HepG2 (cell line): ENCODE results near the gene SKI. TPM values are rescaled to one million over a fixed set of nuclear protein-coding genes. Genes with fewer than 3 reads are reported as not detected.
A peak's percentile ranks its signal among the peaks of the same experiment; 100 is the strongest.

ENCODE experiments used
- E2F5 ChIP-seq: sonication (generic); formaldehyde crosslinking; conservative IDR thresholded peaks from 2 replicates; pipeline ENCODE4 v1.4.0; 2020; ENCODE audit warnings: missing genetic modification reagents
- HNRNPL ChIP-seq: fragments of 200-400 bp; formaldehyde crosslinking; IDR thresholded peaks from 2 replicates; pipeline ENCODE4 v1.6.1; 2017; ENCODE audit warnings: mild to moderate bottlenecking, low read depth, low read length
- IRF2 ChIP-seq: IDR thresholded peaks from 2 replicates; pipeline ENCODE4 v1.6.1; 2018; ENCODE audit warnings: missing genetic modification reagents, missing compliant biosample characterization
- ISL2 ChIP-seq: sonication (generic); formaldehyde crosslinking; IDR thresholded peaks from 2 replicates; pipeline ENCODE4 v1.5.0; 2020; ENCODE audit warnings: missing genetic modification reagents
- JARID2 ChIP-seq: sonication (generic); formaldehyde crosslinking; IDR thresholded peaks from 2 replicates; pipeline ENCODE4 v1.8.1; 2023; ENCODE audit warnings: missing genetic modification reagents, inconsistent platforms; ENCODE audit not compliant: insufficient replicate concordance
- KDM3A ChIP-seq: IDR thresholded peaks from 2 replicates; pipeline ENCODE4 v1.6.1; 2018; ENCODE audit warnings: low read depth, missing compliant biosample characterization
- KDM6A ChIP-seq: IDR thresholded peaks from 2 replicates; pipeline ENCODE4 v1.6.1; 2016; ENCODE audit warnings: low read depth
- NFE2 ChIP-seq: sonication (generic); formaldehyde crosslinking; IDR thresholded peaks from 2 replicates; pipeline ENCODE4 v1.4.0; 2020; ENCODE audit warnings: missing genetic modification reagents
- SMARCC2 ChIP-seq: fragments of 450-650 bp; IDR thresholded peaks from 2 replicates; pipeline ENCODE4 v1.6.1; 2017; ENCODE audit warnings: antibody characterized with exemption, mild to moderate bottlenecking
- STAG1 ChIP-seq: sonication (generic); formaldehyde crosslinking; IDR thresholded peaks from 2 replicates; pipeline ENCODE4 v1.4.0; 2020; ENCODE audit warnings: missing genetic modification reagents
- TMF1 ChIP-seq: sonication (generic); formaldehyde crosslinking; IDR thresholded peaks from 2 replicates; pipeline ENCODE4 v1.8.1; 2022; ENCODE audit warnings: low read depth, missing genetic modification reagents
- ZFP41 ChIP-seq: sonication (generic); formaldehyde crosslinking; IDR thresholded peaks from 2 replicates; pipeline ENCODE4 v1.4.0; 2020; ENCODE audit warnings: mild to moderate bottlenecking, missing genetic modification reagents, borderline replicate concordance
- ZHX1 ChIP-seq: sonication (generic); formaldehyde crosslinking; IDR thresholded peaks from 2 replicates; pipeline ENCODE4 v1.8.1; 2022; ENCODE audit warnings: low read depth, mild to moderate bottlenecking, missing genetic modification reagents
- ZNF441 ChIP-seq: sonication (generic); formaldehyde crosslinking; IDR thresholded peaks from 2 replicates; pipeline ENCODE4 v1.7.0; 2021; ENCODE audit warnings: missing genetic modification reagents, borderline replicate concordance
- ZNF552 ChIP-seq: sonication (generic); formaldehyde crosslinking; IDR thresholded peaks from 2 replicates; pipeline ENCODE4 v1.9.0; 2022; ENCODE audit warnings: missing genetic modification reagents, mild to moderate bottlenecking, borderline replicate concordance
- ZNF784 ChIP-seq: sonication (generic); formaldehyde crosslinking; IDR thresholded peaks from 2 replicates; pipeline ENCODE4 v1.5.1; 2020; ENCODE audit warnings: missing genetic modification reagents, mild to moderate bottlenecking, borderline replicate concordance
- polyA plus RNA-seq, 8 experiments: library from polyadenylated mRNA; depleted of rRNA in 3 of 8; stranded (reverse) in 7 of 8; unstranded in 1 of 8; fragments of >200 nt; fragmentation: Illumina TruSeq in 4 of 8; extraction: Trizol in 4 of 8; gene quantifications; 2 replicates each; pipeline versions ENCODE4 v1.2.1 to v1.2.3, GENCODE V29; 2011 to 2016; ENCODE audit warnings: low read depth in 4 of 8, missing spikeins in 1 of 8, mixed read lengths in 1 of 8; ENCODE audit not compliant: insufficient read depth in 1 of 8
- total RNA-seq, 5 experiments: library from RNA; depleted of rRNA; stranded (reverse); fragments of >200 nt; fragmentation: Illumina TruSeq; extraction: Trizol; gene quantifications; 2 replicates each; pipeline ENCODE4 v1.2.3, GENCODE V29; 2016; ENCODE audit warnings: low read depth in 1 of 5
- TF ChIP-seq, protein P1 (sequence below): sonication (generic); formaldehyde crosslinking; IDR thresholded peaks from 2 replicates; pipeline ENCODE4 v1.4.0; 2020; ENCODE audit warnings: missing genetic modification reagents
- TF ChIP-seq, protein P2 (sequence below): IDR thresholded peaks from 2 replicates; pipeline ENCODE4 v1.6.1; 2018; ENCODE audit warnings: missing genetic modification reagents, mild to moderate bottlenecking, missing compliant biosample characterization

SKI gene
- total and polyA plus RNA-seq, 2 of the 13 experiments (the other 11 are each of a cell fraction or from before 2014, with no cell fraction given), result 4.7 to 6.9 TPM

DNA sequence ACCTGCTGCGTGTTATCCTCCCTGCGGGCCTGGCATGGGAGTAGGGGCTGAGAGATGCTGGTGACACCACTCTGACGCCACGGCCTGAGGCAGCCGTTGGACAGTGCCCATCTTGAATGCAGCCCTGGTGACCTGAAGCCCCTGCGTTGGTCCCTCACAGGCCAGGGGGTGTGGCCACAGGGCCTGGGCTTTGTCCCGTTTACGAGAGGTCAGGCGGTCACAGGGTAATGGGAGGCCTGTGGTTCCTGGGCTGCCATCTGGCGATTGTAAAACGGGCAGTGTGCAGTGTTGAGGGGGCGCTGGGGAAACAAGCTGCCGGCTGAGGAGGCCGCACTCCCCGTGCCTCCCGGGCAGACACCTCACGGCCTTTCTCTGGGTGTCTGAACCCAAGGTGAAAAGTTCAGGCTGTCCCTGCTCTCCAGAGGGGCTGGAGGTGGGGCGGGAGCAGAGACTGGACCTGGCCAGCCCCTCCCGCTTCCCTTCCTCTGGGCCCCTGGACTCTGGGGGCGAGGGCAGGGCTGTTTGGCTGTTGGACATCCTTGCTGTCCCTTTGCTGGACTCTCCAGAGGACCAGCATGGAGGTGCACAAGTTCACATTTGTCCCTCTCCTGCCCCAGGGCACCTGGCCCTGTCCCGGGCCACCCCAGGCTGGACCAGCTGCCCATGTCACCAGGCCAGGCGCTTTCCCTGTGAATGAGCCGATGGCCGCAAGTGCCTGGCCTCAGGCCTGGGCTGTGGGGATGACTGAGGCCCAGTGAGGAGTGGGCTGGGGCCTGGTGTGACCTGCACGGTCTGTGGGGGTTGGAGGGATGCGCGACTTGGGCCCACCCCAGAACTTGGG, 42.4 kb downstream of the SKI start (continued):
- 0 out of 2 replicates have a peak, but pooled peaks have one; percentile 22 for TF ChIP-seq KDM6A (CRISPR knock-in tag)
- no peak for TF ChIP-seq NFE2 (CRISPR knock-in tag)
- TF ChIP-seq ZNF552 (CRISPR knock-in tag), result no peak
- TF ChIP-seq HNRNPL, result peak; percentile 73
- TF ChIP-seq, protein P1, sequence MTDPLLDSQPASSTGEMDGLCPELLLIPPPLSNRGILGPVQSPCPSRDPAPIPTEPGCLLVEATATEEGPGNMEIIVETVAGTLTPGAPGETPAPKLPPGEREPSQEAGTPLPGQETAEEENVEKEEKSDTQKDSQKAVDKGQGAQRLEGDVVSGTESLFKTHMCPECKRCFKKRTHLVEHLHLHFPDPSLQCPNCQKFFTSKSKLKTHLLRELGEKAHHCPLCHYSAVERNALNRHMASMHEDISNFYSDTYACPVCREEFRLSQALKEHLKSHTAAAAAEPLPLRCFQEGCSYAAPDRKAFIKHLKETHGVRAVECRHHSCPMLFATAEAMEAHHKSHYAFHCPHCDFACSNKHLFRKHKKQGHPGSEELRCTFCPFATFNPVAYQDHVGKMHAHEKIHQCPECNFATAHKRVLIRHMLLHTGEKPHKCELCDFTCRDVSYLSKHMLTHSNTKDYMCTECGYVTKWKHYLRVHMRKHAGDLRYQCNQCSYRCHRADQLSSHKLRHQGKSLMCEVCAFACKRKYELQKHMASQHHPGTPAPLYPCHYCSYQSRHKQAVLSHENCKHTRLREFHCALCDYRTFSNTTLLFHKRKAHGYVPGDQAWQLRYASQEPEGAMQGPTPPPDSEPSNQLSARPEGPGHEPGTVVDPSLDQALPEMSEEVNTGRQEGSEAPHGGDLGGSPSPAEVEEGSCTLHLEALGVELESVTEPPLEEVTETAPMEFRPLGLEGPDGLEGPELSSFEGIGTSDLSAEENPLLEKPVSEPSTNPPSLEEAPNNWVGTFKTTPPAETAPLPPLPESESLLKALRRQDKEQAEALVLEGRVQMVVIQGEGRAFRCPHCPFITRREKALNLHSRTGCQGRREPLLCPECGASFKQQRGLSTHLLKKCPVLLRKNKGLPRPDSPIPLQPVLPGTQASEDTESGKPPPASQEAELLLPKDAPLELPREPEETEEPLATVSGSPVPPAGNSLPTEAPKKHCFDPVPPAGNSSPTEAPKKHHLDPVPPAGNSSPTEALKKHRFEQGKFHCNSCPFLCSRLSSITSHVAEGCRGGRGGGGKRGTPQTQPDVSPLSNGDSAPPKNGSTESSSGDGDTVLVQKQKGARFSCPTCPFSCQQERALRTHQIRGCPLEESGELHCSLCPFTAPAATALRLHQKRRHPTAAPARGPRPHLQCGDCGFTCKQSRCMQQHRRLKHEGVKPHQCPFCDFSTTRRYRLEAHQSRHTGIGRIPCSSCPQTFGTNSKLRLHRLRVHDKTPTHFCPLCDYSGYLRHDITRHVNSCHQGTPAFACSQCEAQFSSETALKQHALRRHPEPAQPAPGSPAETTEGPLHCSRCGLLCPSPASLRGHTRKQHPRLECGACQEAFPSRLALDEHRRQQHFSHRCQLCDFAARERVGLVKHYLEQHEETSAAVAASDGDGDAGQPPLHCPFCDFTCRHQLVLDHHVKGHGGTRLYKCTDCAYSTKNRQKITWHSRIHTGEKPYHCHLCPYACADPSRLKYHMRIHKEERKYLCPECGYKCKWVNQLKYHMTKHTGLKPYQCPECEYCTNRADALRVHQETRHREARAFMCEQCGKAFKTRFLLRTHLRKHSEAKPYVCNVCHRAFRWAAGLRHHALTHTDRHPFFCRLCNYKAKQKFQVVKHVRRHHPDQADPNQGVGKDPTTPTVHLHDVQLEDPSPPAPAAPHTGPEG (CRISPR knock-in tag), result no peak
- TF ChIP-seq E2F5 (CRISPR knock-in tag), result no peak
- TF ChIP-seq JARID2 (CRISPR knock-in tag), result no peak
- TF ChIP-seq SMARCC2, result no peak
- no peak for TF ChIP-seq TMF1 (CRISPR knock-in tag)
- no peak for TF ChIP-seq KDM3A (CRISPR knock-in tag)
- TF ChIP-seq ZHX1 (CRISPR knock-in tag), result 0 out of 2 replicates have a peak, but pooled peaks have one; percentile 61
- TF ChIP-seq IRF2 (CRISPR knock-in tag), result no peak
- TF ChIP-seq ISL2 (CRISPR knock-in tag), result no peak
- no peak for TF ChIP-seq ZNF784
- TF ChIP-seq, protein P2, sequence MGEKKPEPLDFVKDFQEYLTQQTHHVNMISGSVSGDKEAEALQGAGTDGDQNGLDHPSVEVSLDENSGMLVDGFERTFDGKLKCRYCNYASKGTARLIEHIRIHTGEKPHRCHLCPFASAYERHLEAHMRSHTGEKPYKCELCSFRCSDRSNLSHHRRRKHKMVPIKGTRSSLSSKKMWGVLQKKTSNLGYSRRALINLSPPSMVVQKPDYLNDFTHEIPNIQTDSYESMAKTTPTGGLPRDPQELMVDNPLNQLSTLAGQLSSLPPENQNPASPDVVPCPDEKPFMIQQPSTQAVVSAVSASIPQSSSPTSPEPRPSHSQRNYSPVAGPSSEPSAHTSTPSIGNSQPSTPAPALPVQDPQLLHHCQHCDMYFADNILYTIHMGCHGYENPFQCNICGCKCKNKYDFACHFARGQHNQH (CRISPR knock-in tag), result no peak
- no peak for TF ChIP-seq ZFP41 (CRISPR knock-in tag)
- TF ChIP-seq STAG1 (CRISPR knock-in tag), result no peak; the same call in 1 of the 2 replicates
- no peak for TF ChIP-seq ZNF441 (CRISPR knock-in tag)
